ENCODE data around the gene ARL5A. TPM values are rescaled to one million over a fixed set of nuclear protein-coding genes. Genes with fewer than 3 reads are reported as not detected.

ARL5A gene
- polyA plus RNA-seq, 3 donors, result 21.3 to 85.8 (median 74.5) TPM

DNA sequence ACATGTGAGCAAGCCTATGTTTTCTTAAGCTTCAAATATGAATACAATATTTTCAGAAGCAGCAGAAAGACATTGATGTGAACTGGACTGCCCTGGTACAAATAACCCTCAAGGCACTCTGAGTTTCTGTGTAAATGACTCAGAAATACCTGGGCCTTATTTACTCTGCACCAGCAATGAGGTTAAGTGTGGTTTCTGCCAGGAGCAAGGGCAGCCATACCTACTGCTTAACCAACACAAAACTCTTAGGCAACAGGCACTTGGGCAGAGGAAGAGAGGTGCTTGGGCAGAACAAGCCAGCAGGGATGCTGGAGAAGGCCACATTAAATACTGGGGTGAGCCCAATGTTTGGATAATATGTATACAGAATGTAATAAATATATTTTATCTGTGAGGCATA is 29.4 kb upstream of the ARL5A start:
- no peaks in the 10 kb centered on the region for H3K4me1 Mint-ChIP-seq
- no peaks in the 10 kb centered on the region for H3K4me1 ChIP-seq (ENCODE audit: control insufficient read depth in 1 of 2, insufficient read depth in 2 of 2, low read length in 2 of 2)
- no peak overlapping the region for H3K27ac Mint-ChIP-seq

DNA sequence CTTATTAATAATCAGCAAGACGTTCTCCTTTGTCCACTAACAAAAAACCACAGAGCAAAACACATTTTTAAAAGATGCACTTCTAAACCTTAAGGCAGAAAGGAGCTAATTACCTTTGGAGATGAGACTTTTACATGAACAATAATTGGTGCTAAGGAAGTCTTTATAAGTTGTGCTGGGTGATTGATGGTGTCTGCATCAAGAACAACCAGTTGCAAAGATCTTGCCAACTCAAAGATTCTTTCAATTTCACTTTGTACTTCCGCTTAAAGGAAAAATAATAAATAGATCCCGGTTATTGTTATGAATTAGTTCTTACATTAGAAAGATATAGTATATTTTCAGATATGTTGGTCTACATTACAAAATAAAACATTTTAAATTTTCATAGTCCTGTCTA is 26.9 kb upstream of the ARL5A start:
- H3K36me3 Mint-ChIP-seq, result peaks cover 0 to 2% of the 10 kb centered on the region in 2 donors
- intact Hi-C loops (cut with micrococcal nuclease), result no loop called here
- Histone ChIP-seq H3K36me3 (replicated peaks in 1 of 2; ENCODE audit: control insufficient read depth in 1 of 2, insufficient read depth in 2 of 2, low read length in 2 of 2) (no peaks in the 10 kb centered on the region), H4K20me1 (ENCODE audit: insufficient read depth, low read length) (no peaks in the 10 kb centered on the region), H3K4me2 (replicated peaks; ENCODE audit: extremely low read depth, low read length, poor library complexity, severe bottlenecking) (no peak overlapping the region), H3K4me1 (ENCODE audit: control insufficient read depth in 1 of 2, insufficient read depth in 2 of 2, low read length in 2 of 2) (no peaks in the 10 kb centered on the region), H3K9me3 (replicated peaks in 1 of 2; ENCODE audit: control insufficient read depth in 1 of 2, insufficient read depth in 1 of 2, low read length in 2 of 2) (no peaks in the 10 kb centered on the region), H3K79me2 (ENCODE audit: insufficient read depth, low read length) (no peaks in the 10 kb centered on the region), H3K27ac (ENCODE audit: low read depth in 1 of 2, low read length in 2 of 2) (no peak overlapping the region), H3K27me3 (ENCODE audit: control insufficient read depth in 2 of 2, insufficient read depth in 2 of 2, low read length in 2 of 2) (no peaks in the 10 kb centered on the region), H2AFZ (ENCODE audit: insufficient read depth, low read depth, low read length, poor library complexity, severe bottlenecking) (no peak overlapping the region), H3K4me3 (replicated peaks in 1 of 3; ENCODE audit: low read depth in 2 of 3, low read length in 3 of 3) (no peak overlapping the region), H3K9ac (ENCODE audit: insufficient read depth, low read length, poor library complexity, severe bottlenecking) (no peak overlapping the region)
- H3K4me1 Mint-ChIP-seq, result no peaks in the 10 kb centered on the region
- no peak overlapping the region for H3K27ac Mint-ChIP-seq
- no peaks in the 10 kb centered on the region for H3K27me3 Mint-ChIP-seq (ENCODE audit: low read depth in 3 of 3)
- DNase-seq, result no peak
- no peaks in the 10 kb centered on the region for H3K9me3 Mint-ChIP-seq
- no peak overlapping the region for H3K4me3 Mint-ChIP-seq
- TF ChIP-seq, protein P1, sequence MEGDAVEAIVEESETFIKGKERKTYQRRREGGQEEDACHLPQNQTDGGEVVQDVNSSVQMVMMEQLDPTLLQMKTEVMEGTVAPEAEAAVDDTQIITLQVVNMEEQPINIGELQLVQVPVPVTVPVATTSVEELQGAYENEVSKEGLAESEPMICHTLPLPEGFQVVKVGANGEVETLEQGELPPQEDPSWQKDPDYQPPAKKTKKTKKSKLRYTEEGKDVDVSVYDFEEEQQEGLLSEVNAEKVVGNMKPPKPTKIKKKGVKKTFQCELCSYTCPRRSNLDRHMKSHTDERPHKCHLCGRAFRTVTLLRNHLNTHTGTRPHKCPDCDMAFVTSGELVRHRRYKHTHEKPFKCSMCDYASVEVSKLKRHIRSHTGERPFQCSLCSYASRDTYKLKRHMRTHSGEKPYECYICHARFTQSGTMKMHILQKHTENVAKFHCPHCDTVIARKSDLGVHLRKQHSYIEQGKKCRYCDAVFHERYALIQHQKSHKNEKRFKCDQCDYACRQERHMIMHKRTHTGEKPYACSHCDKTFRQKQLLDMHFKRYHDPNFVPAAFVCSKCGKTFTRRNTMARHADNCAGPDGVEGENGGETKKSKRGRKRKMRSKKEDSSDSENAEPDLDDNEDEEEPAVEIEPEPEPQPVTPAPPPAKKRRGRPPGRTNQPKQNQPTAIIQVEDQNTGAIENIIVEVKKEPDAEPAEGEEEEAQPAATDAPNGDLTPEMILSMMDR (IDR thresholded peaks at IDR 0.05), result no peak
- WGBS (ENCODE audit: insufficient coverage), result no CpG with 5 or more reads among the region's 3 CpGs

More for the DNA sequence above, 29.4 kb upstream of the ARL5A start:
- Mint-ChIP-seq H3K4me3 (no peak overlapping the region), H3K36me3 (peaks cover 0 to 2% of the 10 kb centered on the region in 2 donors), H3K9me3 (peaks cover 0 to 3% (median 0%) of the 10 kb centered on the region in 7 donors), H3K27me3 (ENCODE audit: low read depth in 3 of 3) (no peaks in the 10 kb centered on the region)
- no peaks in the 10 kb centered on the region for H3K27me3 ChIP-seq (ENCODE audit: control insufficient read depth in 2 of 2, insufficient read depth in 2 of 2, low read length in 2 of 2)
- no peak overlapping the region for H3K4me3 ChIP-seq (replicated peaks in 1 of 3; ENCODE audit: low read depth in 2 of 3, low read length in 3 of 3)
- TF ChIP-seq, protein P1 (IDR thresholded peaks at IDR 0.05), result no peak
- no peaks in the 10 kb centered on the region for H3K9me3 ChIP-seq (replicated peaks in 1 of 2; ENCODE audit: control insufficient read depth in 1 of 2, insufficient read depth in 1 of 2, low read length in 2 of 2)
- DNase-seq, result no peak
- no peaks in the 10 kb centered on the region for H3K79me2 ChIP-seq (ENCODE audit: insufficient read depth, low read length)
- no peak overlapping the region for H2AFZ ChIP-seq (ENCODE audit: insufficient read depth, low read depth, low read length, poor library complexity, severe bottlenecking)
- no peak overlapping the region for H3K27ac ChIP-seq (ENCODE audit: low read depth in 1 of 2, low read length in 2 of 2)
- intact Hi-C loops (cut with micrococcal nuclease), result no loop called here
- H4K20me1 ChIP-seq (ENCODE audit: insufficient read depth, low read length), result no peaks in the 10 kb centered on the region
- no peak overlapping the region for H3K9ac ChIP-seq (ENCODE audit: insufficient read depth, low read length, poor library complexity, severe bottlenecking)
- no peaks in the 10 kb centered on the region for H3K36me3 ChIP-seq (replicated peaks in 1 of 2; ENCODE audit: control insufficient read depth in 1 of 2, insufficient read depth in 2 of 2, low read length in 2 of 2)
- H3K4me2 ChIP-seq (replicated peaks; ENCODE audit: extremely low read depth, low read length, poor library complexity, severe bottlenecking), result no peak overlapping the region

Data from CD14-positive monocyte (primary cell).